ENCODE measurements around the gene FAM120B.
"Not testable (repeated sequence)": the region's sequence is repeated elsewhere in the genome, so short reads cannot be mapped to it uniquely, and the experiment has no call there.

FAM120B gene

GRCh38 chr6:170297576-170298330, 8.8 kb upstream of the FAM120B start:
- no peak for FAIRE-seq
- DNase-seq (ENCODE audit: low spot score), result no peak

GRCh38 chr6:170298688-170299087, 7.9 kb upstream of the FAM120B start:
- no peak for FAIRE-seq
- no peak for DNase-seq (ENCODE audit: low spot score)

- FAIRE-seq (no peak), DNase-seq (ENCODE audit: low spot score) (no peak)
Measured at GRCh38 chr6:170301184-170301583, 5.4 kb upstream of the FAM120B start.

- DNase-seq (ENCODE audit: low spot score), result no peak
- FAIRE-seq, result no peak
Measured at GRCh38 chr6:170305805-170306323, 694 bp upstream of the FAM120B start.

- no peak for DNase-seq (ENCODE audit: low spot score)
- no peak for FAIRE-seq
Measured at GRCh38 chr6:170307080-170307545, 555 bp downstream of the FAM120B start.

- DNase-seq (ENCODE audit: low spot score), result no peak
- no peak for FAIRE-seq
Measured at GRCh38 chr6:170308761-170309160, 2.2 kb downstream of the FAM120B start.

GRCh38 chr6:170311696-170312095, 5.1 kb downstream of the FAM120B start:
- no peak for FAIRE-seq

GRCh38 chr6:170312876-170313275, 6.3 kb downstream of the FAM120B start:
- DNase-seq (ENCODE audit: low spot score), result no peak
- FAIRE-seq, result no peak

More at GRCh38 chr6:170311696-170312095, 5.1 kb downstream of the FAM120B start:
- no peak for DNase-seq (ENCODE audit: low spot score)

GRCh38 chr6:170313716-170314295, 7.2 kb downstream of the FAM120B start:
- no peak for DNase-seq (ENCODE audit: low spot score)
- no peak for FAIRE-seq

GRCh38 chr6:170314983-170315382, 8.4 kb downstream of the FAM120B start:
- no peak for FAIRE-seq
- no peak for DNase-seq (ENCODE audit: low spot score)

- DNase-seq (ENCODE audit: low spot score), result peak; percentile 25
- FAIRE-seq, result no peak
Measured at GRCh38 chr6:170316071-170316470, 9.5 kb downstream of the FAM120B start.

- FAIRE-seq, result no peak
- DNase-seq (ENCODE audit: low spot score), result no peak
Measured at GRCh38 chr6:170317076-170317475, 10.5 kb downstream of the FAM120B start.

- FAIRE-seq (no peak), DNase-seq (ENCODE audit: low spot score) (no peak)
Measured at GRCh38 chr6:170317718-170318117, 11.2 kb downstream of the FAM120B start.

- FAIRE-seq (no peak), DNase-seq (ENCODE audit: low spot score) (no peak)
Measured at GRCh38 chr6:170329321-170329720, 22.8 kb downstream of the FAM120B start.

- not testable (repeated sequence) for FAIRE-seq; DNase-seq (ENCODE audit: low spot score)
Measured at GRCh38 chr6:170335199-170335598, 28.6 kb downstream of the FAM120B start.

GRCh38 chr6:170344631-170345576, 38.3 kb downstream of the FAM120B start:
- peak; percentile 63 for DNase-seq (ENCODE audit: low spot score)
- FAIRE-seq, result peak; percentile 7

GRCh38 chr6:170345662-170346061, 39.1 kb downstream of the FAM120B start:
- no peak for DNase-seq (ENCODE audit: low spot score)
- no peak for FAIRE-seq

- DNase-seq (ENCODE audit: low spot score), result no peak
- FAIRE-seq, result no peak
Measured at GRCh38 chr6:170346649-170347048, 40.1 kb downstream of the FAM120B start.

- DNase-seq (ENCODE audit: low spot score) (no peak), FAIRE-seq (no peak)
Measured at GRCh38 chr6:170347091-170347490, 40.5 kb downstream of the FAM120B start.

- no peak for FAIRE-seq
- DNase-seq (ENCODE audit: low spot score), result no peak
Measured at GRCh38 chr6:170347975-170348374, 41.4 kb downstream of the FAM120B start.

GRCh38 chr6:170351456-170351855, 44.9 kb downstream of the FAM120B start:
- not testable (repeated sequence) for FAIRE-seq; DNase-seq (ENCODE audit: low spot score)
